Neural cell (in vitro differentiated cells): ENCODE measurements around the gene OR9Q2. TPM values are rescaled to one million over a fixed set of nuclear protein-coding genes. Genes with fewer than 3 reads are reported as not detected.

Source experiments
- H2AFZ ChIP-seq: fragments of 200-600, 300-800 bp; sonication (generic), shearing (Covaris generic); 2 replicates; pipeline ENCODE4 v1.6.0; 2014; ENCODE audit warnings: low read depth, mild to moderate bottlenecking, antibody characterized with exemption, low read length, moderate library complexity
- H3F3A ChIP-seq: fragments of 200-600 bp; shearing (Covaris generic); 2 replicates; pipeline ENCODE4 v1.6.1; 2016; ENCODE audit warnings: mild to moderate bottlenecking, moderate library complexity, mixed read lengths, antibody characterized with exemption, low read length; ENCODE audit not compliant: insufficient read depth, poor library complexity, severe bottlenecking
- H3K27ac ChIP-seq: fragments of 200-600, 300-800 bp; sonication (generic), shearing (Covaris generic); 2 replicates; pipeline ENCODE4 v1.5.1; 2014; ENCODE audit warnings: mild to moderate bottlenecking, low read length, moderate library complexity
- H3K27me3 ChIP-seq: fragments of 300-800, 200-600 bp; sonication (generic), shearing (Covaris generic); 2 replicates; pipeline ENCODE4 v1.6.0; 2014; ENCODE audit warnings: mild to moderate bottlenecking, low read depth, low read length, moderate library complexity; ENCODE audit not compliant: insufficient read depth
- H3K36me3 ChIP-seq: fragments of 300-800, 200-600 bp; sonication (generic), shearing (Covaris generic); 2 replicates; pipeline ENCODE4 v1.5.1; 2014; ENCODE audit warnings: mild to moderate bottlenecking, antibody characterized with exemption, low read length, moderate library complexity; ENCODE audit not compliant: insufficient read depth
- H3K4me2 ChIP-seq: fragments of 300-800, 200-600 bp; sonication (generic), shearing (Covaris generic); 2 replicates; pipeline ENCODE4 v1.6.0; 2014; ENCODE audit warnings: mild to moderate bottlenecking, low read length
- H3K4me3 ChIP-seq: fragments of 300-800, 200-600 bp; sonication (generic), shearing (Covaris generic); 2 replicates; pipeline ENCODE4 v1.5.1; 2014; ENCODE audit warnings: mild to moderate bottlenecking, low read length, moderate library complexity
- H3K79me2 ChIP-seq: fragments of 200-600 bp; shearing (Covaris generic); replicated peaks from 2 replicates; pipeline ENCODE4 v1.6.0; 2014; ENCODE audit warnings: mild to moderate bottlenecking, low read length, moderate library complexity; ENCODE audit not compliant: insufficient read depth
- H3K9ac ChIP-seq: fragments of 300-800, 200-600 bp; sonication (generic), shearing (Covaris generic); 2 replicates; pipeline ENCODE4 v1.6.1; 2016; ENCODE audit warnings: mild to moderate bottlenecking, low read length, mixed read lengths
- H3K9me2 ChIP-seq: fragments of 200-600 bp; shearing (Covaris generic); 2 replicates; pipeline ENCODE4 v1.6.1; 2016; ENCODE audit warnings: mild to moderate bottlenecking, low read length, mixed read lengths; ENCODE audit not compliant: insufficient read depth
- H3K9me3 ChIP-seq: fragments of 200-600, 300-800 bp; sonication (generic), shearing (Covaris generic); 2 replicates; pipeline ENCODE4 v1.6.1; 2016; ENCODE audit warnings: mild to moderate bottlenecking, mixed run types, low read length, moderate library complexity, mixed read lengths
- H4K20me1 ChIP-seq: fragments of 200-600 bp; shearing (Covaris generic); 2 replicates; pipeline ENCODE4 v1.6.1; 2016; ENCODE audit warnings: mild to moderate bottlenecking, mixed run types; ENCODE audit not compliant: insufficient read depth
- CTCF ChIP-seq: fragments of 450-650 bp; IDR thresholded peaks from 2 replicates; pipeline ENCODE4 v1.5.1; 2014; ENCODE audit warnings: antibody characterized with exemption, mild to moderate bottlenecking, moderate library complexity; ENCODE audit not compliant: poor library complexity, severe bottlenecking
- EP300 ChIP-seq: fragments of 450-650 bp; conservative IDR thresholded peaks from 2 replicates; pipeline ENCODE4 v1.6.1; 2014; ENCODE audit warnings: antibody characterized with exemption, mild to moderate bottlenecking, moderate library complexity; ENCODE audit not compliant: poor library complexity, severe bottlenecking
- EZH2 ChIP-seq: fragments of 200-600, 300-800 bp; shearing (Covaris generic), sonication (generic); IDR thresholded peaks from 2 replicates; pipeline ENCODE4 v1.6.1; 2014; ENCODE audit warnings: antibody characterized with exemption, low read length, borderline replicate concordance, mild to moderate bottlenecking; ENCODE audit not compliant: insufficient read depth, poor library complexity, severe bottlenecking
- MXI1 ChIP-seq: fragments of 450-650 bp; conservative IDR thresholded peaks from 2 replicates; pipeline ENCODE4 v1.6.1; 2014; ENCODE audit warnings: antibody characterized with exemption, mild to moderate bottlenecking; ENCODE audit not compliant: poor library complexity, severe bottlenecking
- POLR2AphosphoS5 ChIP-seq: IDR thresholded peaks from 2 replicates; pipeline ENCODE4 v1.6.1; 2012
- RAD21 ChIP-seq: fragments of 450-650 bp; conservative IDR thresholded peaks from 2 replicates; pipeline ENCODE4 v1.6.1; 2014; ENCODE audit warnings: antibody characterized with exemption, mild to moderate bottlenecking, moderate library complexity
- REST ChIP-seq: IDR thresholded peaks from 2 replicates; pipeline ENCODE4 v1.6.1; 2012; ENCODE audit warnings: borderline replicate concordance
- SMC3 ChIP-seq: fragments of 450-650 bp; conservative IDR thresholded peaks from 2 replicates; pipeline ENCODE4 v1.6.1; 2014; ENCODE audit warnings: antibody characterized with exemption, mild to moderate bottlenecking, moderate library complexity; ENCODE audit not compliant: poor library complexity
- TAF1 ChIP-seq: IDR thresholded peaks from 2 replicates; pipeline ENCODE4 v1.6.1; 2012; ENCODE audit warnings: low read depth
- polyA plus RNA-seq: library from polyadenylated mRNA; depleted of rRNA; stranded (reverse); fragments of >200 nt; gene quantifications from 2 replicates; pipeline ENCODE4 v1.2.3, GENCODE V29; 2014

OR9Q2 gene
- polyA plus RNA-seq, 1 donor from 2014 or later: not detected

GRCh38 chr11:58192229-58192628, 3.4 kb downstream of the OR9Q2 start:
- H3K9me3 ChIP-seq: no peaks in the 10 kb centered on the region
- H3K27me3 ChIP-seq: no peaks in the 10 kb centered on the region

GRCh38 chr11:58193391-58193790, 4.5 kb downstream of the OR9Q2 start:
- H3K27ac ChIP-seq: no peak overlapping the region
- H3K27me3 ChIP-seq: no peaks in the 10 kb centered on the region
- H3K9me3 ChIP-seq: no peaks in the 10 kb centered on the region
- no peak overlapping the region for H3K4me3 ChIP-seq
- no peaks in the 10 kb centered on the region for H3F3A ChIP-seq
- H3K79me2 ChIP-seq: no peaks in the 10 kb centered on the region
- no peak overlapping the region for H3K9ac ChIP-seq
- H2AFZ ChIP-seq: no peak overlapping the region
- H3K4me2 ChIP-seq: no peak overlapping the region
- no peaks in the 10 kb centered on the region for H4K20me1 ChIP-seq
- no peaks in the 10 kb centered on the region for H3K36me3 ChIP-seq
- H3K9me2 ChIP-seq: no peaks in the 10 kb centered on the region
- TF ChIP-seq MXI1: no peak
- TF ChIP-seq TAF1: no peak
- TF ChIP-seq RAD21: no peak
- TF ChIP-seq REST: no peak
- TF ChIP-seq CTCF: no peak
- no peak for TF ChIP-seq POLR2AphosphoS5
- no peak for TF ChIP-seq EZH2

More at GRCh38 chr11:58192229-58192628, 3.4 kb downstream of the OR9Q2 start:
- H3F3A ChIP-seq: no peaks in the 10 kb centered on the region
- no peak overlapping the region for H2AFZ ChIP-seq
- no peaks in the 10 kb centered on the region for H3K79me2 ChIP-seq
- no peaks in the 10 kb centered on the region for H3K36me3 ChIP-seq
- H3K9me2 ChIP-seq: no peaks in the 10 kb centered on the region
- no peak overlapping the region for H3K4me2 ChIP-seq
- H3K9ac ChIP-seq: no peak overlapping the region
- H3K4me3 ChIP-seq: no peak overlapping the region
- no peak overlapping the region for H3K27ac ChIP-seq
- TF ChIP-seq SMC3: no peak
- no peak for TF ChIP-seq EZH2
- TF ChIP-seq TAF1: no peak
- TF ChIP-seq REST: no peak
- no peak for TF ChIP-seq RAD21
- no peak for TF ChIP-seq POLR2AphosphoS5
- no peak for TF ChIP-seq MXI1
- TF ChIP-seq CTCF: no peak
- no peak for TF ChIP-seq EP300
- no peaks in the 10 kb centered on the region for H4K20me1 ChIP-seq
